ENCODE measurements around the gene ZNF445. TPM values are rescaled to one million over a fixed set of nuclear protein-coding genes. Genes with fewer than 3 reads are reported as not detected.

Gene ZNF445
- total and polyA plus RNA-seq, 2 of the 8 experiments (the other 6 are each of a cell fraction or from before 2014, with no cell fraction given), result 3.3 to 26.3 TPM

DNA sequence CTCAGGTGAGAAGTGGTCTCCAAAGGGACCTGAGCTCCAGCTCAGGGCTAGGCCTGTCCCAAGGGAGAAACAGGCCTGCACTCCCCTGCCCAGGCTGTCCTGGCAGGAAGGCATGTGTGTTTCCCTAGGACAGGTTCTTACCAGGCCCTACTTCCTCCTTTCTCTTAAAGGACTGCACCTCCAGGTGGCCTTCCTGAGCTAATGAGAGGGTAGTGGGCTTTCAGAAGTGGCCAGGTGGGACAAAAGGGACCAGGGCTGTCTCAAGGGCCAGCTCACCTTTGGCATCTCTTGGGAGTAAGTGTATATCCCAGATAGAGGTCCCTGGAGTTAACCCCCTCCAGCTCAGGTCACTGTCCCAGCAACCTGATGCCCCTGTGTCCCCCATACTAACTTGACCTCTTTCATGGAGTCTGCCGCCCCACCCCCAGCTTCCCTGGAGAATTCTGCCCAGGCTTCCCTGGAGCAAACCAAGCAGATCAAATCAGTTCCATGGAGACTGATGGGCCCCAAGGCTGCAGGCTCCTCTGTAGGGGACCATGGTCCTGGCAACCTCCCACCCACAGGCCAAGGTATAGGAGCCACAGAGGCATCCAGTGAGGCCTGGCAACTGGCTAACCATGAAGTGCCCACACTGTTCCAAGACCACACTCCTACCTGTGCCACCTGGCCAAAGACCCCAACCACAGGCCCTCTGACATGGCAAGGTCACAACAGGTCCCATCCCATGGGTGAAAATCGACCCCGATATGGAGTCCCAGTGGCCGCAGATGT lies 67.6 kb downstream of the ZNF445 start:
- Histone ChIP-seq H3K27me3 (replicated peaks in 1 of 4; ENCODE audit: control insufficient read depth in 3 of 4, extremely low read depth in 1 of 4, insufficient read depth in 3 of 4, low read length in 3 of 4) (no peaks in the 10 kb centered on the region), H3K79me2 (ENCODE audit: control insufficient read depth in 1 of 2, insufficient read depth in 2 of 2, low read length in 2 of 2) (no peaks in the 10 kb centered on the region), H4K5ac (ENCODE audit: insufficient read length, low read depth, low read length) (no peak overlapping the region), H3K4me3 (ENCODE audit: extremely low read depth in 1 of 4, insufficient read depth in 2 of 4, low read depth in 3 of 4, low read length in 4 of 4) (no peak overlapping the region), H3K9me3 (ENCODE audit: insufficient read depth in 2 of 2, low read depth in 1 of 2, low read length in 1 of 2) (no peaks in the 10 kb centered on the region), H3K23me2 (ENCODE audit: low read depth, low read length) (no peaks in the 10 kb centered on the region), H2AK5ac (ENCODE audit: low read depth, low read length) (no peak overlapping the region), H3K14ac (ENCODE audit: insufficient read length) (no peak overlapping the region), H3K4me2 (ENCODE audit: insufficient read depth in 1 of 2, low read depth in 2 of 2, low read length in 2 of 2) (no peak overlapping the region), H2BK15ac (ENCODE audit: low read length) (no peak overlapping the region), H3K79me1 (ENCODE audit: low read depth, low read length) (no peaks in the 10 kb centered on the region), H2BK120ac (replicated peaks; ENCODE audit: low read depth, low read length) (no peak overlapping the region), H3K27ac (ENCODE audit: low read depth, low read length) (no peak overlapping the region; the same call in 1 of the 2 replicates), H3K36me3 (ENCODE audit: control insufficient read depth in 2 of 4, insufficient read depth in 4 of 4, low read length in 3 of 4) (no peaks in the 10 kb centered on the region), H2BK12ac (ENCODE audit: low read depth, low read length) (no peak overlapping the region), H4K20me1 (replicated peaks in 1 of 2; ENCODE audit: control insufficient read depth in 1 of 2, insufficient read depth in 2 of 2, low read length in 2 of 2) (no peaks in the 10 kb centered on the region), H3K56ac (replicated peaks; ENCODE audit: insufficient read length, low read depth, low read length) (no peak overlapping the region), H2BK5ac (ENCODE audit: low read depth, low read length) (no peak overlapping the region), H2AFZ (ENCODE audit: low read length) (no peak overlapping the region), H3K4me1 (replicated peaks in 1 of 4; ENCODE audit: control insufficient read depth in 3 of 4, insufficient read depth in 4 of 4, low read length in 3 of 4) (peaks cover 0 to 3% (median 2%) of the 10 kb centered on the region in 4 experiments; a peak in 3 of 7 replicates), H3K18ac (ENCODE audit: extremely low read depth, low read length) (no peak overlapping the region), H3K4ac (replicated peaks; ENCODE audit: insufficient read length, low read depth, low read length) (no peak overlapping the region), H4K91ac (replicated peaks; ENCODE audit: insufficient read length, low read length) (no peak overlapping the region), H3K9ac (replicated peaks in 1 of 4; ENCODE audit: extremely low read depth in 1 of 4, low read depth in 3 of 4, low read length in 3 of 4) (no peak overlapping the region), H4K8ac (ENCODE audit: extremely low read depth, insufficient read depth, low read length) (no peak overlapping the region; the same call in 1 of the 2 replicates), H2BK20ac (ENCODE audit: low read length) (no peak overlapping the region), H3K23ac (ENCODE audit: insufficient read length) (no peak overlapping the region)
- ChIA-PET CTCF (ENCODE audit: partially characterized antibody) (interaction anchor here (1.3 to 2.5 kb wide), 2 partner anchors 10 to 20 kb away, joined by 3 to 10 read pairs; no protein-coding TSS in a partner anchor), POLR2A (ENCODE audit: partially characterized antibody) (no interaction called here)
- WGBS, 2 experiments (ENCODE audit: extremely low coverage in 1 of 2, insufficient coverage in 1 of 2, insufficient read length in 1 of 2, insufficient replicate concordance in 2 of 2, low coverage in 1 of 2, low lambda C conversion rate in 2 of 2, missing lambda C conversion rate in 1 of 2), result 92% methylated on average over 4 of the region's 4 CpGs; no CpG with 5 or more reads in 1 of the 2 experiments
- no peak for DNase-seq (ENCODE audit: low read depth in 1 of 2, low spot score in 2 of 2)
- TF ChIP-seq RAD21 (IDR thresholded peaks at IDR 0.05 in 1 of 2, conservative IDR thresholded peaks at IDR 0.05 in 1 of 2; ENCODE audit: low read depth in 2 of 2, low read length in 2 of 2) (peak in 1 of 2 experiments; percentile 8; a peak in 1 of 4 replicates), TEAD4 (IDR thresholded peaks at IDR 0.05; ENCODE audit: low read depth, low read length) (no peak), SP2 (IDR thresholded peaks at IDR 0.05; ENCODE audit: low read length) (no peak)
- FAIRE-seq, result no peak
